CD4-positive, alpha-beta T cell treated with Interferon gamma for 1 hour (primary cell): ENCODE measurements around the gene CSNK2A3.
"Not testable (repeated sequence)": the region's sequence is repeated elsewhere in the genome, so short reads cannot be mapped to it uniquely, and the experiment has no call there.

ENCODE experiments used
- DNase-seq: peaks from one replicate; pipeline ENCODE4 v3.0.0-alpha.2; 2020

CSNK2A3 gene

DNA sequence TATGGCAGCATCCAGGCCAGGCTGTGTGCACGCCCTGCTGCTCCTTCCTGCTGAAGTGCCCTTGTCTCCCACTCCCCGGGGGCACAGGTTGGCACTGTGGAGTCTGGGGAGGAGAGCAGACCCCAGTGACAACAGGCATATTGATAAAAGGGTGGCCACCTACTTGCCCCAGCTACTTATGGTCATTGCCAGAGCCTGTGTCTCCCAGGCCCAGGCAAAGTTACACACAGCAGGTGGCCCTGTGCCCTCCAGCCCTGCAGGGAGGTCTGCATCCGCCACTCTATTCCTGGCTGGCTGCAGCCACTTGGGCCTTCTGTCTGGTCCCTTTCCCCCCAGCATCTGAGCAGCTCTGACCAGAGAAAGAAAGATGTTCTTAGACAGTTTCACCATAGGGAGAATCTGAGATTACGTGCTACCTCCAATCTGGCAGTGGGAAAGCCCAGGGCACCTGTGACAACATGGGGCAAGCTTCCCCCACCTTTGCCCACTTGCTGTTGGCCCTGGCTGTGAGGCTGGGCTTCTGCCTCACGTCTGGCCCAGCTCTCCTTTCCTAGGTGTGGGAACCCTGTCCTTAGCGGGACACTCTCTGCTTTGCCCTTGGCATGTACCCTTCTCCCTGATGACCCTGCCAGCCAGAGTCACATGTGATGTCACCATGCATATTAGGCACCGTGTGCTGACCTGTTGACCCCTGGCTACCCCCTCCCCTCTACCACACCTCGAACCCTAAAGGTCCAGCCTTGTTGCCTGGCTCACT, 25.3 kb upstream of the CSNK2A3 start:
- no peak for DNase-seq

GRCh38 chr11:11374358-11375148, 21.5 kb upstream of the CSNK2A3 start:
- DNase-seq, result no peak

GRCh38 chr11:11373934-11374333, 20.9 kb upstream of the CSNK2A3 start:
- no peak for DNase-seq

DNA sequence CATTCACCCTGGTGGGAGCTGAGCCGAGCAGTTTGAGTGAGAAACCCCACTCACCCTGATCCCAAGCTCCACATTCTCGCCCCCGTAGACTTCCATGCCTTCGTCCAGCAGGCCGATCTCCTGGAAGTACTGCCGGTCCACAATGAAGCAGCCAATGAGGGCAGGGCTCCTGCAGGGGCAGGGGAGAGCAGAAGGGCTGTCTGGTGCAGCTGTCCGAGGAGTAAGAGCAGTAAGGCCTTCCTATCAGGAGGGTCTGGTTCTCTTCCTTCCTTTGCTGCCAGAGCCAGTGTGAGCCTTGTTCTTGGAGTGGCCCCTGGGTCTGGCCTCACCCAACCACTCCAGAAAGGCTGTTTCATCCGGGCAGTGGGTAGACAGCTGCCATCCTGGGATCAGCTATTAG, 19.4 kb upstream of the CSNK2A3 start:
- no peak for DNase-seq

- no peak for DNase-seq
Measured at GRCh38 chr11:11370962-11371303, 17.9 kb upstream of the CSNK2A3 start.

GRCh38 chr11:11370255-11370961, 17.4 kb upstream of the CSNK2A3 start:
- no peak for DNase-seq

GRCh38 chr11:11366793-11367192, 13.7 kb upstream of the CSNK2A3 start:
- DNase-seq, result no peak

GRCh38 chr11:11363674-11364073, 10.6 kb upstream of the CSNK2A3 start:
- no peak for DNase-seq

- no peak for DNase-seq
Measured at GRCh38 chr11:11359611-11360010, 6.6 kb upstream of the CSNK2A3 start.

- no peak for DNase-seq
Measured at GRCh38 chr11:11356842-11357241, 3.8 kb upstream of the CSNK2A3 start.

GRCh38 chr11:11351851-11352250, 1.2 kb downstream of the CSNK2A3 start:
- DNase-seq, result not testable (repeated sequence)

GRCh38 chr11:11351042-11351586, 1.9 kb downstream of the CSNK2A3 start:
- DNase-seq, result no peak

DNA sequence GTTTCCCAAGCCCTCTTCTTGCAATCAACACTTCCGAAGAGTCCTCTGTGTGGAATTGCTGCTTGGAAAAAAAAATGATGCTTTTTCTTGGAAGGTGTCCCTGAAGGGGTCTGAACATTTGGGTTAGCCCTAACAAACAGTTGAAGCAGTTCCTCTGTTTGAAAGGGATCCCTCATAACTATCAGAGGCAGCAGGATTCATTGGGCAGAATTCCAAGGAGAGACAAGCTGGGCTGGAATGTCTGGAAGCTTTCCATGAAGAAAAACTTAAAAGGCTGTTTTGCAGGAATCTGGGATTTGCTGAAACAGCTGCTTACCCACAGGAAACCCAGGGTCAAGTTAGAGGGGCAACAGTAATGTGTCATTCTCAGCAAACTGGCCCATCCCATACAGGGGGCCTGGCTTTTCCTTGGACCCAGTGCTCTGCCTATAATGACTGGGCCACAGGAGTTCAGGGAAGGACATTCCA, 3.1 kb downstream of the CSNK2A3 start:
- DNase-seq, result no peak

GRCh38 chr11:11349106-11349825, 3.8 kb downstream of the CSNK2A3 start:
- DNase-seq, result no peak

DNA sequence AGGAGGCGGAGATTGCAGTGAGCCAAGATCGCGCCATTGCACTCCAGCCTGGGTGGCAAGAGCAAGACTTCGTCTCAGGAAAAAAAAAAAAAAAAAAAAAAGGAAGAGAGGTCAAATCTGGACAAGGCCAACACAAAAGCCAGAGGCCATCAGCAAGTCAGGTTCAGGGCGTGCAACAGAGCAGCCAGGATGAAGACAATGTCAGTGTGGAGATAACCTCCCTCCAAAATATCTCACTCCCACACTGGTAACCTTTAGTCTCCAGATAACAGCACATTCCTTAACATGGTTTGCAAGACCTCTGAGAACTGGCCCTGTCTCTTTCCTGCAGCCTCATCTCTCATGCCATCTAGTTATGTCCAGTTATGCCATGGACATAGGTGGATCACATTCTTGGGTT, 4.7 kb downstream of the CSNK2A3 start:
- DNase-seq, result no peak

DNA sequence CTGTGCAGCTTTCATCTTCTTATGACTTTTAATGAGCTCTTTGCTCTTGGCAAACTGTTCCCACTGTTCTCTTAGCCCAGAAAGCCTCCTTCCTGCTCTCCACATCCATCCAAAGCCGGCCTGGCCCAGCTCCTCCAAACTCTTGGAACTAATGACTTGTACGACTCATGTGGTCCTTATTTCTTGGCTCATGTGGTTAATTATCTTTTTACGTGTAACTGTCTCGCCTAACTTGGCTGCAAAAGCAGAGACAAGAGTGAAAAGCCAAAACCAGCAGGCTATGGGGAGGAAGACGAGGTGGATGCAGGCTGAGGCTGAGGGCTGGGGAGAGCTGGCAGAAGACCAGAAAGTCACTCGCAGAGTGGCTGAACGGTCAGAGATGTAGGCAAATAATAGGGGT, 5.5 kb downstream of the CSNK2A3 start:
- DNase-seq, result no peak

- DNase-seq, result no peak
Measured at GRCh38 chr11:11346303-11346702, 6.7 kb downstream of the CSNK2A3 start.

DNA sequence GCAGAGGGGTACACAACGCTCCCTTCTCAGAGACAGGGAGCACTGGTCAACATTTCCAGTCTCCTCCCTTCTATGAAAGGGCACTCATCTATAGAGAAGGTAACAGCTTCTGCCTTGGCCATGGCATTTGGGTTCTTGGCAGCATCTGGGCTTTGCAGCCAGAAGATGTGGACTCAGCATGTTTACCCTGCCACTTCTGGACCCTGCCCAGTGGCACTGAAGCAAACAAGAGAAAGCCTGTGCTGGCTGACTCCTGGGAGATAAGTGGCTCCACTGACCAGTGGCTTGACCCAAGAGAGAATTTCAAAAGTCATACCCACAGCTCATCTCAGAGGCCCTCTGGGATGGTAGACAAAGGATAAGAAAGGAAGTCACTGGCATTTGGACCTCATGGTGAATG, 8.0 kb downstream of the CSNK2A3 start:
- DNase-seq, result no peak

DNA sequence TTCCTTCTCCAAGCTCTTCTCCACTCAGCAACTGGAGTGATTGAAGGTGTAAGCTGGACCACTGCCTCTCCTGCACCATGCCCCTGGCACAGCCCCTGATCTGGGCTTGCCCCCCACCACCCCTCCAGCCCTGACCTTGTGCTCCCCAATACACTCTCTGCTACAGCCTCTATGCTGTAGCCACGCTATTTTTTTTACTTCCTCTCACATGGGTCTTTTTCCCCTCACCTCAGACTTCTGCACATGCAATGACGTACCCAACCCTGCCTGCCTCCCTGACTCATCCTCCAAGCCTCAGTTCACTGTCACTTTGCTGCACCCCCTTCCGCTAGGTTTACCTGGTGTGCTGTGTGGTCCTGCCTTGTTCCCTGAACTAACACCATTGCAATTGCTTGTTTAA, 9.0 kb downstream of the CSNK2A3 start:
- no peak for DNase-seq

DNA sequence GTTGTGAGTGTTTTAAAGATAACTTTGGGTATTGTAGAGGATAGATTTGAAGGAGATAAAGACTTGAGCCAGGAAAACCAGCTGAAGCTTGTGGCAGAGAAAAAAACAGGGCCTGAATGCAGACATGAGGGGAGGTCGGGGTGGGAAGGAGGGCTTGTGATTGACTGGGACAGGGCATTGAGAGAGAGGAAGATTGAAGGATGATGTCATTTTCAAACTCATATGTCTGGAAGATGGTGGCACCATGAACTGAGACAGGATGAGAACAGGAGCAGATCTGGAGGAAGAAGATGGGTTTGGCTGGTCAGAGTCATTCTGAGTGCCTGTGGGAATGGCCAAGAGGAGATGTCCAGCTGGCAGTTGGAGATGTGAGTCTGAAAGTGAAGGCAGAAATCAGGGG, 14.7 kb downstream of the CSNK2A3 start:
- DNase-seq, result no peak

DNA sequence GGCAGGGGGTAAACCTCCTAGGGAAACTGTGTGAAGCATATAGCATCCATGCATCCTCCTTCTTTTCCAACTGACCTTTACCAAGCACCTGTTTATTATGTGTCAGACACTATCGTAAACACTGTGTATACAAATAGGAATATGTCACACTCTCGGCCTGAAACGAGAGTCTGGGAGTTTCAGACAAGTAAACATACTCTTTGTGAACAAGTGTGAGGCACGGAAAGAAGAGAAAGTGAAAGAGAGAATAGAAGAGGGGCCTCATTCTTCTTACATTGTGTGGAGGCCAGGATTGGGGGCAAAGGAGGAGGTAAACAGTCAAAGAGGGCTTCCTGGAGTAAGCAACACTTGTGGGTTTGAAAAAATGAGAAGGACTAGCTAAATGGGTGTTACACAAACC, 16.4 kb downstream of the CSNK2A3 start:
- DNase-seq, result no peak

DNA sequence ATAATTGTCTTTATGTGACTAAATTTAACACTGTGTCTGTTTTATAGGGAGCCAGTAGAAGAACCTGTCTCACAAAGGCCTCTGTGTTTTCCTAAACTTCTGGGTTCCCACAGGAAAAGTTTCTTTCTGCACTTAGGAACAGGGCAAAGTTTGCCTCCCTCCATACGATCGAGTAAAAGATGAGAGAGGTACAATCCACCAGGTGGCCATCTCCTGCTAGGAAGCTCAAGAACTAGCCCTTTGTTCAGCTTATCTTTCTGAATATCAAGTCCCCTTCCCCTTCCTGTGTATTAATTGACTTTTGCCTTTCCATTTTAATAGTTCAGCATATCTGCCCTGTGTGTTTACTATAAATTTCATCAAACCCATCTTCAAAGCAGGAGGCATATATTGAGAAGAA, 18.0 kb downstream of the CSNK2A3 start:
- DNase-seq, result no peak

DNA sequence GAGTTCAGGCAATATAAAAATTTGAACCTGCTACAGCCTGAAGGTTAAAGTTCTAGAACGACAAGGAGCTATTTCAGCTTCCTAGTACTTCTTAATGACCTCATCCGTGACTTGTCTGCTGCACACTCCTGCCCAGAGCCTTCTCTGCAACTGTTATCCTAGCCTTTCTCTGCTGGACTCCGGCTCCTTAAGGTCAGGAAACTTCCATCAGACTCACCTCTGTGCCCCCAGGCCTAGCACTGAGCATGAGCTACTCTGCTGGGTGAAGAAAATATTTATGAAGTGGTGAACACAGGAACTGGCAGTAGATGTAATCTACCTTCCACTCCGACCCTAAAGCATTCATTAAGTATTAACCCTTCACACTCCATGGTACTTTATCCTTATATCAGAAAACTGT, 18.4 kb downstream of the CSNK2A3 start:
- DNase-seq, result no peak
